GM04503 (cell line): ENCODE results near the gene FMR1.

Source experiments
- DNase-seq: peaks from one replicate; pipeline ENCODE4 v3.0.0-alpha.2; 2012; ENCODE audit warnings: low read depth

Gene FMR1

GRCh38 chrX:147916375-147916968, 4.8 kb downstream of the FMR1 start:
- DNase-seq: no peak

- DNase-seq: no peak
These were observed 6.3 kb downstream of the FMR1 start for GRCh38 chrX:147917700-147918695.

DNA sequence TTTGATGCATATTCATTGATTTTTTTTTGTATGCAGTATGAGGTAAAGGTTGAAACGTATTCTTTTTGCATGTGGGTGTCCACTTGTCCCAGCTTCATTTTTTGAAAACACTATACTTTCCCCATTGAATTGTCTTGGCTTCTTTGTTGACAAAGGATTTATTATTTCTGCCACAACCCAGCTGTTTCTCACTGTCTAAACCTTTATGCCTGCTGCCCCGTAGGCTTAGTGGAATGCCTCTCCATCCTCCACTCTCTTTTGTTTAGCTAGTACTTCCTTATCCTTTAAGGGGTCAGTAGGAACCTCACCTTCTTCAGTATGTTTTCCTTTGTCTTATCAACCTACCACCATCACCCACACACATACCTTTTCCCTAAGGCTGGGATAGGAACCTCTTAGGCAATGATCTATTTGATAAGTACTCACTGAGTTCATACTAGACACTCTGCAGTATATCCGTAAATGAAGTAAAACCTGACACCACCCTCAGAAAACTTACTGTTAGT, 8.5 kb downstream of the FMR1 start:
- DNase-seq: no peak

DNA sequence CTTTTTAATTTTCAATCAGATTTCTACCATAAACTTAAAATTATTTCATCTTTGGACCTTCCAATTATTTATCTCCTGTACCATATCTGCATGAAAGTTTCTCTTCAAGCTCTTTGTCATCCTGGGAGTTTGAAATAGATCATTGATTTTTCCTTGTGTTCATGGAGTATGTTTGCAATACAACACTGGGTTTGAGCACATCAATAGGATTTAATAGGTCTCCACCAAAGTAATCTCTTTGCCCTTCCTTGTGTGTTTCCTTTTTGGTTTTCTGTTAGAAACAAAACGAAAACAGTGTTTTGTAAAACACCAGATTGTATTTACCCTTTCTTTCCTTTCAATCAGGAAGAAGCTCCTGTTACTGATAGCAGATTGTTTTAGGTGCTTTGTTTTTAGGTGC, 11.9 kb downstream of the FMR1 start:
- no peak for DNase-seq

DNA sequence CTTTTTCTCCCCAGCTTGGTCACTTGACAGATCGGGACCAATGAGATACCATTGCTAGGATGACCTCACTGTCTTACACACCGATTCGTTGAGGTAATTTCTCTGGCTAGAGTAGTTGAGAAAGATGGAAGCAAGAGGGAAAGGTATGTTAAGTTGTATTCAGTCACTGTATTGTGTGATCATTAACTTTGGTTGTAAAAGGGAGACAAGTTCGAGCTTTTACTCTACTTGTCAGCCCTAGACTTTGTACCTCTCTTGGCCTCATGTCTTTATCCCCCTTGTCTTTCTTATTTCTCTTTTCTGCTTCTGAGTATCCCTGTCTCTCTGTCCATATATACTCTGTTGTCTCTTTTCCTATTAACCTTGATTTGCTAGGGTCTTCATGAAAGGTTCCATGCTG, 15.5 kb downstream of the FMR1 start:
- no peak for DNase-seq

GRCh38 chrX:147933815-147934214, 22.1 kb downstream of the FMR1 start:
- no peak for DNase-seq

DNA sequence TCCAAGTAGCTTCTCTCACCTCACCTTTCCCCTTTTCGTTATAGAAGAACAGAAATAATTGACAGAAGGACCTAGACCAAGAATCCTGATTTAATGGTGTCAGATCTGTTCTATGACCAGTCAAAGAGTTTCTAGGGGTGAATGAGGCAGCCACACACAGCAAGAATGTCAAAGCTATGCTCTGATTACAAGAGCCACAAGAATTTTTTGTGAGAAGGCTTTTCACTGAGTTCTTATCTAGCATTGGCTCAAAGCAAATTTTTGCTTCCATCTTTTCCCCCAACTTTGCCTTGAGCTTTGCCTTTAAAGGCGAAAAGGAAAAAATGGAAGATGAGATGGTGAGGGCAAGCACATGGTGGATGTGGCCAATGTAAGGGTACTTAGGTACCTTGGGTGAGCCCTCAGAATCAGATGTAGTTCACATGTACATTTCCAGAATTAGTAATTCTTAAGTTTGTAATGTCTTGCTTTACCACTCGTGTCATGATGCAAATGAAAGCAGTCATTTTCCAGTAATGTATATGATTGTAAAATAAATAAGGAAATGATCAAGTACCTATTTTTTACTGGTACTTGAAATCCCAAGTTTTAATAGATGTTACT, 23.5 kb downstream of the FMR1 start:
- DNase-seq: no peak

GRCh38 chrX:147945286-147945685, 33.6 kb downstream of the FMR1 start:
- no peak for DNase-seq

DNA sequence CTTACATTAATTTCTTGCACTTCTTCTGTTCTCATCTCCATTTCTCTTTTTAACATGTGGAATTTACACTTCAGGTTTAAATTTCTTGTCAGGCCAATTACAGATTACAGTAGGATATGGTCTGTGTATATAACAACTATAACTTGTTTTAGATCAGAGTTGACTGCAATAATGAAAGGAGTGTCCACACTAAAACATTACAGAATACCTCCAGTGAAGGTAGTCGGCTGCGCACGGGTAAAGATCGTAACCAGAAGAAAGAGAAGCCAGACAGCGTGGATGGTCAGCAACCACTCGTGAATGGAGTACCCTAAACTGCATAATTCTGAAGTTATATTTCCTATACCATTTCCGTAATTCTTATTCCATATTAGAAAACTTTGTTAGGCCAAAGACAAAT, 36.8 kb downstream of the FMR1 start:
- DNase-seq: no peak

DNA sequence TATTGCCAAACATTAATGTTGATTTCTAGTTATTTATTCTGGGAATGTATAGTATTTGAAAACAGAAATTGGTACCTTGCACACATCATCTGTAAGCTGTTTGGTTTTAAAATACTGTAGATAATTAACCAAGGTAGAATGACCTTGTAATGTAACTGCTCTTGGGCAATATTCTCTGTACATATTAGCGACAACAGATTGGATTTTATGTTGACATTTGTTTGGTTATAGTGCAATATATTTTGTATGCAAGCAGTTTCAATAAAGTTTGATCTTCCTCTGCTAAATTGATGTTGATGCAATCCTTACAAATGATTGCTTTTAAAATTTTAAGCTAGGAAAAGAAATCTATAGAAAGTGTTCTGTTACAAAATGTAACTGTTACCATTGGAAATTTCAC, 38.6 kb downstream of the FMR1 start:
- no peak for DNase-seq

- no peak for DNase-seq
These were observed 42.3 kb downstream of the FMR1 start for GRCh38 chrX:147953976-147954375.

DNA sequence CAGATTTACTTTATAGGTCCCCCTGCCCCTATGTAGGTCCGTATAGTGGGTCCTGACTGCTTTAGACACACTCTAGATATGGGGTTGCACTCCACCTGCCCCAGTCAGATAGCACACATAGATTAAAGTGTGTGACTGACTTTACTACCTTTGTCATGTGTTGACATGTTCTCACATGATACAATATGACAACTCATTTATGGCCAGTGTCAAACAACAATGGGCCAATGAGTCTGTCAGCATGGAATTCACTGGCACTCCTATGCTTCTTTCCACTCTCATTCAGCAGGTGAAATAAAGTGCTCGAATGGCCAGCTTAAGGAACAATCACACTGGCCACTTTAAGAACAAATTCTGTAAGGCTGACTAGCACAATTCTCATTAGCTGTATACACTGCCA, 45.6 kb downstream of the FMR1 start:
- no peak for DNase-seq

GRCh38 chrX:147958291-147958690, 46.6 kb downstream of the FMR1 start:
- DNase-seq: peak; percentile 58

DNA sequence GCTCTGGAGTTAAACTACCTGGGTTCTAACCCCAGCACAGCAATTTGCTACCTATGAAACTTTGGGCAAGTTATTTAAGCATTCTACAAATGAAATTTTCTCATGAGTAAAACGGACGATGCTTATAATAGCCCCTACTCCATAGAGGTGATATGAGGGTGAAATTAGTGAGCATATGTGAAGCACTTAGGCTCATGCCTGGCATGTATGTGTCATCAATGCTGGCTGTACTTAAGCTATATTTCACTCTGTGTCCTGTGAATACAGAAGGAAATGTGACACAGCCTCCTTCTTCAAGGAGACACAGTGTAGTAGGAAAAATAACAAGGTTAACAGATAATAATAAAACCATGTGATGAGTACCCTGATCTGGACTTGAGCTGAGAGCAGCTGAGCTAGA, 49.0 kb downstream of the FMR1 start:
- no peak for DNase-seq

DNA sequence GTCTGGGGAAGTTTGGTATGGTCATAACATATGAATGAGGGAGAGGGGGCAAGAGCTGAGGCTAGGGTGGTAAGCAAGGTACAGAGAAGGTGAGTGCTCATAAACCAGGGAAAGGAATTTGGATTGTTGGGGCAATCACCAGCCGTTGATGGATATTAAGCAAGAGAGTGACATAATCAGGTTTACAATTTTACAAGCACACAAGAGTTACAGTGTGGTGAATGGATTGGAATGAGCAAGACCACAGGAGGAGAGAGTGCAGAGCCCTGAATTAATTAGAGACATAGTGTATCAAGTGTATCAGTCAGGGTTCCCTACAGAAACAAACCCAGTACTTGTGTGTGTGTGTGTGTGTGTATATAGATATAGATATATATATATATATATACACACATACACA, 50.8 kb downstream of the FMR1 start:
- DNase-seq: peak; percentile 13

DNA sequence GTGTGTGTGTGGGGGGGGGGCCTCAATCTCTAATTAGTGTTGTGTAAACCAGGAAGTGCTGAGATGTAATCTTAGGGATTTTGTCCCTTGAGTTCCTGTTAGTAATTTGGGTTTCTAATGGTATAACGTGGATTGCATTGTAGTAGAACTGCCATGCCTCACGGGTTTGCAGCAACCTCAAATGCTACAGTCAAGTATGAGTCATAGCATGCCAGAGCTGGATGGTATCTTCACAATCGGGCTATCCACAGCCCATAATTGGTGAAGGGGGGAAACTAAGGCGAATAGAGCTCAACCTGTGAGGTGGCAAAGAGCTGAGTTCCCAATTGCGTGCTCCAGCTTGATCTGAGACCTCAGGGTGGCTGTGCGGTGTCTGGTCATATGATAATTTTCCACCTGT, 67.2 kb downstream of the FMR1 start:
- DNase-seq: no peak

- DNase-seq: no peak
These were observed 69.5 kb downstream of the FMR1 start, which contains the start of gene FMR1NB for GRCh38 chrX:147981038-147981752. Gene FMR1NB, plus strand, starts transcription at chrX:147981337. Its CDS starts 66 bp downstream, at chrX:147981403.
